NCI-H2196 treated with DMSO at 0.1 percent for 48 hours (cell line): ENCODE measurements around the gene OMP.
A peak's percentile ranks its signal among the peaks of the same experiment; 100 is the strongest.
"Not testable (repeated sequence)": the region's sequence is repeated elsewhere in the genome, so short reads cannot be mapped to it uniquely, and the experiment has no call there.

Source experiments
- DNase-seq: peaks from one replicate; lab custom pipeline; 2025; ENCODE audit not compliant: unreplicated experiment; lab: John Stamatoyannopoulos, UW

OMP gene

GRCh38 chr11:77102246-77103210, at the start of gene OMP:
OMP (plus strand) TSS chr11:77102840; CDS start chr11:77102840, 0 bp downstream.
- no peak for DNase-seq

- no peak for DNase-seq
Observed at GRCh38 chr11:77053217-77054015, 49.2 kb upstream of the OMP start.

GRCh38 chr11:77054084-77054483, 48.6 kb upstream of the OMP start:
- no peak for DNase-seq

GRCh38 chr11:77055101-77055561, 47.5 kb upstream of the OMP start:
- DNase-seq: no peak

- DNase-seq: no peak
Observed at GRCh38 chr11:77055913-77056312, 46.7 kb upstream of the OMP start.

GRCh38 chr11:77056814-77057402, 45.7 kb upstream of the OMP start:
- DNase-seq: no peak

GRCh38 chr11:77057938-77058474, 44.6 kb upstream of the OMP start:
- no peak for DNase-seq

GRCh38 chr11:77058900-77059299, 43.7 kb upstream of the OMP start:
- no peak for DNase-seq

- DNase-seq: no peak
Observed at GRCh38 chr11:77059806-77060205, 42.8 kb upstream of the OMP start.

- DNase-seq: no peak
Observed at GRCh38 chr11:77060234-77060633, 42.4 kb upstream of the OMP start.

- DNase-seq: not testable (repeated sequence)
Observed at GRCh38 chr11:77061258-77061657, 41.4 kb upstream of the OMP start.

- no peak for DNase-seq
Observed at GRCh38 chr11:77062924-77063323, 39.7 kb upstream of the OMP start.

- no peak for DNase-seq
Observed at GRCh38 chr11:77063407-77063806, 39.2 kb upstream of the OMP start.

- no peak for DNase-seq
Observed at GRCh38 chr11:77063861-77064260, 38.8 kb upstream of the OMP start.

- no peak for DNase-seq
Observed at GRCh38 chr11:77064648-77065217, 37.9 kb upstream of the OMP start.

- no peak for DNase-seq
Observed at GRCh38 chr11:77065878-77066228, 36.8 kb upstream of the OMP start.

GRCh38 chr11:77066229-77067042, 36.2 kb upstream of the OMP start, which contains the start of gene CAPN5:
CAPN5 (plus strand) TSS chr11:77066971; CDS start chr11:77084887, 17,916 bp downstream.
- DNase-seq: peak; percentile 60

- no peak for DNase-seq
Observed at GRCh38 chr11:77067861-77068443, 34.7 kb upstream of the OMP start.
